Renal cortex interstitium (tissue), 15 donors: ENCODE data around the gene DST. TPM values are rescaled to one million over a fixed set of nuclear protein-coding genes. Genes with fewer than 3 reads are reported as not detected.

Source experiments
- DNase-seq, 11 donors: peaks; one replicate each; pipeline ENCODE4 v3.0.0-alpha.2; 2013; ENCODE audit warnings: low read depth in 9 of 11, low spot score in 4 of 11; ENCODE audit errors: extremely low read depth in 1 of 11
- long read RNA-seq, 16 experiments: transcript quantifications; one replicate each; lab custom pipeline, GENCODE V29; 2026
- polyA plus RNA-seq, 3 donors: library from polyadenylated mRNA; unstranded; fragments of 120-200 nt; gene quantifications; one replicate each; pipeline ENCODE4 v1.2.1, GENCODE V29; 2013; ENCODE audit not compliant: insufficient read length in 3 of 3

Gene DST
- polyA plus RNA-seq = 100 to 1,000 TPM; 196 to 227 (median 206) TPM
- long read RNA-seq, donor 1, partial matches to known transcripts = 13 of 18 reads
- long read RNA-seq, donor 1, other reads (novel, unspliced or antisense) = 0 of 18 reads
- long read RNA-seq, donor 2, partial matches to known transcripts = 0 of 5 reads
- long read RNA-seq, donor 2, other reads (novel, unspliced or antisense) = 0 of 5 reads
- long read RNA-seq, donor 3, partial matches to known transcripts = 0 of 6 reads
- long read RNA-seq, donor 3, other reads (novel, unspliced or antisense) = 0 of 6 reads
- long read RNA-seq, donor 4, transcript DST-218 (2 exons, 2,967 nt) = major isoform, 5 of 28 reads
- long read RNA-seq, donor 4, partial matches to known transcripts = 18 of 28 reads
- long read RNA-seq, donor 4, other reads (novel, unspliced or antisense) = 0 of 28 reads
- long read RNA-seq, donor 5 = 0 reads
- long read RNA-seq, donor 6, transcript DST-218 (2 exons, 2,967 nt) = major isoform, 5 of 23 reads
- long read RNA-seq, donor 6, partial matches to known transcripts = 12 of 23 reads
- long read RNA-seq, donor 6, other reads (novel, unspliced or antisense) = 0 of 23 reads
- long read RNA-seq, donor 7, partial matches to known transcripts = 10 of 17 reads
- long read RNA-seq, donor 7, other reads (novel, unspliced or antisense) = 0 of 17 reads
- long read RNA-seq, donor 8 = 0 reads
- long read RNA-seq, donor 9, partial matches to known transcripts = 0 of 4 reads
- long read RNA-seq, donor 9, other reads (novel, unspliced or antisense) = 0 of 4 reads
- long read RNA-seq, donor 10, transcript DST-211 (4 exons, 2,016 nt) = major isoform, 7 of 12 reads
- long read RNA-seq, donor 10, partial matches to known transcripts = 0 of 12 reads
- long read RNA-seq, donor 10, other reads (novel, unspliced or antisense) = 0 of 12 reads
- long read RNA-seq, donor 11, full-length matches to known transcripts = 7 of 12 reads
- long read RNA-seq, donor 11, partial matches to known transcripts = 5 of 12 reads
- long read RNA-seq, donor 11, other reads (novel, unspliced or antisense) = 0 of 12 reads
- long read RNA-seq, donor 12, partial matches to known transcripts = 0 of 4 reads
- long read RNA-seq, donor 12, other reads (novel, unspliced or antisense) = 0 of 4 reads
- long read RNA-seq, donor 13 = 0 reads
- long read RNA-seq, donor 14, partial matches to known transcripts = 0 of 6 reads
- long read RNA-seq, donor 14, other reads (novel, unspliced or antisense) = 0 of 6 reads
- long read RNA-seq, donor 15, partial matches to known transcripts = 0 of 5 reads
- long read RNA-seq, donor 15, other reads (novel, unspliced or antisense) = 0 of 5 reads
- long read RNA-seq, donor 16, transcript DST-212 (5 exons, 2,857 nt) = major isoform, 10 of 107 reads
- long read RNA-seq, donor 16, partial matches to known transcripts = 86 of 107 reads
- long read RNA-seq, donor 16, other reads (novel, unspliced or antisense) = 0 of 107 reads

- DNase-seq = no peak
Measured at GRCh38 chr6:56642366-56643261, at the start of gene DST. DST (minus strand) TSS chr6:56642889.

GRCh38 chr6:56691814-56692213, 49.1 kb upstream of the DST start:
- DNase-seq = no peak

GRCh38 chr6:56691286-56691595, 48.6 kb upstream of the DST start:
- no peak for DNase-seq

GRCh38 chr6:56690519-56691285, 48.0 kb upstream of the DST start:
- DNase-seq = no peak

- no peak for DNase-seq
Measured at GRCh38 chr6:56689663-56690062, 47.0 kb upstream of the DST start.

GRCh38 chr6:56689114-56689513, 46.4 kb upstream of the DST start:
- DNase-seq = no peak

- DNase-seq = no peak
Measured at GRCh38 chr6:56688521-56688920, 45.8 kb upstream of the DST start.

GRCh38 chr6:56687551-56687950, 44.9 kb upstream of the DST start:
- no peak for DNase-seq

GRCh38 chr6:56686429-56686828, 43.7 kb upstream of the DST start:
- no peak for DNase-seq

GRCh38 chr6:56685994-56686393, 43.3 kb upstream of the DST start:
- DNase-seq = no peak

GRCh38 chr6:56685102-56685733, 42.5 kb upstream of the DST start:
- no peak for DNase-seq

GRCh38 chr6:56684342-56685101, 41.8 kb upstream of the DST start:
- no peak for DNase-seq

- no peak for DNase-seq
Measured at GRCh38 chr6:56683882-56684281, 41.2 kb upstream of the DST start.

GRCh38 chr6:56682635-56683034, 39.9 kb upstream of the DST start:
- DNase-seq = no peak

- no peak for DNase-seq
Measured at GRCh38 chr6:56677559-56677958, 34.9 kb upstream of the DST start.
